GM20431 (cell line): ENCODE data around the gene KCNQ5.

ENCODE experiments used
- in situ Hi-C: fragments of 300-500 bp; cut with MseI, MboI; formaldehyde crosslinking; loops from one replicate; pipeline ENCODE4 v1.15.0; 2020; ENCODE audit warnings: low sequenced_read_pairs; ENCODE audit not compliant: unreplicated experiment

Gene KCNQ5

GRCh38 chr6:72669324-72669723, 47.5 kb downstream of the KCNQ5 start:
- in situ Hi-C loops = no loop called here

GRCh38 chr6:72672906-72673305, 51.0 kb downstream of the KCNQ5 start:
- in situ Hi-C loops = no loop called here

GRCh38 chr6:72674842-72675241, 53.0 kb downstream of the KCNQ5 start:
- in situ Hi-C loops = no loop called here

- in situ Hi-C loops = no loop called here
Observed at GRCh38 chr6:72675396-72675795, 53.5 kb downstream of the KCNQ5 start.

- in situ Hi-C loops = no loop called here
Observed at GRCh38 chr6:72676995-72677394, 55.1 kb downstream of the KCNQ5 start.

- in situ Hi-C loops = no loop called here
Observed at GRCh38 chr6:72677740-72678139, 55.9 kb downstream of the KCNQ5 start.

GRCh38 chr6:72683797-72684196, 61.9 kb downstream of the KCNQ5 start:
- in situ Hi-C loops = no loop called here

GRCh38 chr6:72689107-72689954, 67.5 kb downstream of the KCNQ5 start:
- in situ Hi-C loops = no loop called here

GRCh38 chr6:72691249-72691648, 69.4 kb downstream of the KCNQ5 start:
- in situ Hi-C loops = no loop called here

GRCh38 chr6:72696055-72696454, 74.2 kb downstream of the KCNQ5 start:
- in situ Hi-C loops = no loop called here

- in situ Hi-C loops = no loop called here
Observed at GRCh38 chr6:72699159-72699558, 77.3 kb downstream of the KCNQ5 start.

- in situ Hi-C loops = no loop called here
Observed at GRCh38 chr6:72702421-72702820, 80.6 kb downstream of the KCNQ5 start.

- in situ Hi-C loops = no loop called here
Observed at GRCh38 chr6:72703093-72703492, 81.2 kb downstream of the KCNQ5 start.

GRCh38 chr6:72704979-72705378, 83.1 kb downstream of the KCNQ5 start:
- in situ Hi-C loops = no loop called here

GRCh38 chr6:72709431-72709830, 87.6 kb downstream of the KCNQ5 start:
- in situ Hi-C loops = no loop called here

- in situ Hi-C loops = no loop called here
Observed at GRCh38 chr6:72711731-72712130, 89.9 kb downstream of the KCNQ5 start.

GRCh38 chr6:72712910-72713309, 91.0 kb downstream of the KCNQ5 start:
- in situ Hi-C loops = no loop called here

- in situ Hi-C loops = no loop called here
Observed at GRCh38 chr6:72715119-72715518, 93.3 kb downstream of the KCNQ5 start.

- in situ Hi-C loops = no loop called here
Observed at GRCh38 chr6:72716916-72717315, 95.1 kb downstream of the KCNQ5 start.

GRCh38 chr6:72720464-72720863, 98.6 kb downstream of the KCNQ5 start:
- in situ Hi-C loops = no loop called here

- in situ Hi-C loops = no loop called here
Observed at GRCh38 chr6:72721346-72721745, 99.5 kb downstream of the KCNQ5 start.

- in situ Hi-C loops = no loop called here
Observed at GRCh38 chr6:72724545-72724944, 102.7 kb downstream of the KCNQ5 start.
